Activated B cell treated with CpG ODN at 0.5 μM for 24 hours (primary cell): ENCODE measurements around the gene MECP2. TPM values are rescaled to one million over a fixed set of nuclear protein-coding genes. Genes with fewer than 3 reads are reported as not detected.

Experiments
- ATAC-seq: fragments of 200-7000 bp; cut with Tn5 transposase; one replicate; pipeline ENCODE4 v1.10.0; 2021; ENCODE audit warnings: low read depth, mild to moderate bottlenecking, moderate library complexity
- CTCF ChIA-PET: fragments of 350-600 bp; sonication (Branson Sonifier 250); formaldehyde crosslinking; loops from one replicate; lab custom pipeline; 2021; ENCODE audit warnings: antibody characterized with exemption; lab: Charles Lee
- POLR2A ChIA-PET: fragments of 350-600 bp; sonication (Branson Sonifier 250); formaldehyde crosslinking; loops from one replicate; lab custom pipeline; 2021; ENCODE audit warnings: antibody characterized with exemption; lab: Charles Lee
- DNase-seq: peaks from one replicate; pipeline ENCODE4 v3.0.0; 2022
- H3K27ac Mint-ChIP-seq: one replicate; pipeline ENCODE4 v1.8.0; 2020; ENCODE audit warnings: mixed read lengths
- H3K27me3 Mint-ChIP-seq: one replicate; pipeline ENCODE4 v1.8.0; 2021; ENCODE audit warnings: mixed read lengths
- H3K36me3 Mint-ChIP-seq: one replicate; pipeline ENCODE4 v1.8.0; 2021; ENCODE audit warnings: low read depth, mixed read lengths
- H3K4me1 Mint-ChIP-seq: one replicate; pipeline ENCODE4 v1.8.0; 2021; ENCODE audit warnings: mixed read lengths
- H3K4me3 Mint-ChIP-seq: one replicate; pipeline ENCODE4 v1.8.0; 2020; ENCODE audit warnings: mild to moderate bottlenecking, mixed read lengths
- H3K9me3 Mint-ChIP-seq: one replicate; pipeline ENCODE4 v1.8.0; 2020; ENCODE audit warnings: mixed read lengths
- intact Hi-C: fragments of 100-400 bp; cut with micrococcal nuclease; formaldehyde crosslinking; loops from one replicate; pipeline ENCODE4 v1.15.1; 2024
- total RNA-seq: library from RNA; stranded (reverse); gene quantifications from 2 replicates; pipeline ENCODE4 v1.2.3, GENCODE V29; 2022
- TF ChIP-seq, protein P1 (sequence below): fragments of 200-600 bp; IDR thresholded peaks from one replicate; pipeline ENCODE4 v1.8.0; 2022; ENCODE audit warnings: antibody characterized with exemption, mild to moderate bottlenecking

The MECP2 gene
- total RNA-seq, 1 donor from 2014 or later, result 69.0 TPM

DNA sequence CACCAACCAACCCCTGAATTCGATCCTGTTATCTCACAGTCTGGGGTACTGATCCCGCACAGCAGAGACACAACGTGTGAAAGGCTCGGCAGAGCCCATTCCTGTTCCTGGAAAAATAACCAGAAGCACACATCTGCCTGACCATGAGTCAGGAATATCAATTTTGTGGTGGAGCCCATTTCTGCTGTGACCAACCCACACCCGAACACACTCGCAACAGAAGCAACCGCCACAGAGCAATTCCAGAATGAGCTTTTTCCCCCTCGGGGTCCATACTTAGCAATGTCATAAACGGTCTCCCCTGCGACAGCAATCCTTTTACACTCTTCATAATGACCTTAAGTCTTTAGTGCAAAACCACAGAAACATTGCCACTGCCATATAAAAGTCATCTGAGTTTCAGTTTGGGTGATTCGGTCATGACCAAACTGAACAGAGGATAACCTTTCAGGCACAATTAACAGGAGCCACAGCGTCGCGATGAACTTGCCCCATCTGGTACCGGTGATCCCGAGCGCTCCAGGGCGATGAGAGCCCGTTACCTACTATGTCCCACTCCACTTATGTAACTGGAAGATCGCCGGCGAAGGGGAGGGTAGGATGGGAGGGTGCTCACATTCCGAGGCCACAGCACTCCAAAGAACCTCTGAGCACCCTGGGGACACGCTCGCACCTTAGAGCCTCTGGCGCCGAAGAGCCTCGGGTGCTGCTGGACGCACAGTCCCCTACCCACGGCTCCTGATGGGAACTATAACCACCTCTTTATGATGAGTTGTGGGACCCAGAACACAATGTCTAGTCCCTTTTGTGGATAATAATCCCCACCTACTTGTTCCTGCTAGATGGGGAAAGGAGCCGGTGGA, 1.1 kb downstream of the MECP2 start:
- Mint-ChIP-seq H3K27ac (peak overlapping the region; percentile 85), H3K9me3 (no peaks in the 10 kb centered on the region), H3K4me3 (peak overlapping the region; percentile 90), H3K36me3 (peaks cover 8% of the 10 kb centered on the region), H3K4me1 (peaks cover 52% of the 10 kb centered on the region), H3K27me3 (peaks cover 2% of the 10 kb centered on the region)
- intact Hi-C loops, result loop anchor here (1.0 to 5.0 kb wide), 7 partner anchors 34 to 421 kb away; partner anchors contain the start of genes ABCD1, ARHGAP4, BCAP31 and FAM3A
- CTCF ChIA-PET, result no interaction called here
- POLR2A ChIA-PET, result interaction anchor here (0.7 kb wide), 1 partner anchor 12 kb away, joined by 3 read pairs; no protein-coding TSS in a partner anchor
- no peak for DNase-seq
- TF ChIP-seq, protein P1, sequence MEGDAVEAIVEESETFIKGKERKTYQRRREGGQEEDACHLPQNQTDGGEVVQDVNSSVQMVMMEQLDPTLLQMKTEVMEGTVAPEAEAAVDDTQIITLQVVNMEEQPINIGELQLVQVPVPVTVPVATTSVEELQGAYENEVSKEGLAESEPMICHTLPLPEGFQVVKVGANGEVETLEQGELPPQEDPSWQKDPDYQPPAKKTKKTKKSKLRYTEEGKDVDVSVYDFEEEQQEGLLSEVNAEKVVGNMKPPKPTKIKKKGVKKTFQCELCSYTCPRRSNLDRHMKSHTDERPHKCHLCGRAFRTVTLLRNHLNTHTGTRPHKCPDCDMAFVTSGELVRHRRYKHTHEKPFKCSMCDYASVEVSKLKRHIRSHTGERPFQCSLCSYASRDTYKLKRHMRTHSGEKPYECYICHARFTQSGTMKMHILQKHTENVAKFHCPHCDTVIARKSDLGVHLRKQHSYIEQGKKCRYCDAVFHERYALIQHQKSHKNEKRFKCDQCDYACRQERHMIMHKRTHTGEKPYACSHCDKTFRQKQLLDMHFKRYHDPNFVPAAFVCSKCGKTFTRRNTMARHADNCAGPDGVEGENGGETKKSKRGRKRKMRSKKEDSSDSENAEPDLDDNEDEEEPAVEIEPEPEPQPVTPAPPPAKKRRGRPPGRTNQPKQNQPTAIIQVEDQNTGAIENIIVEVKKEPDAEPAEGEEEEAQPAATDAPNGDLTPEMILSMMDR, result no peak
- ATAC-seq, result no peak

DNA sequence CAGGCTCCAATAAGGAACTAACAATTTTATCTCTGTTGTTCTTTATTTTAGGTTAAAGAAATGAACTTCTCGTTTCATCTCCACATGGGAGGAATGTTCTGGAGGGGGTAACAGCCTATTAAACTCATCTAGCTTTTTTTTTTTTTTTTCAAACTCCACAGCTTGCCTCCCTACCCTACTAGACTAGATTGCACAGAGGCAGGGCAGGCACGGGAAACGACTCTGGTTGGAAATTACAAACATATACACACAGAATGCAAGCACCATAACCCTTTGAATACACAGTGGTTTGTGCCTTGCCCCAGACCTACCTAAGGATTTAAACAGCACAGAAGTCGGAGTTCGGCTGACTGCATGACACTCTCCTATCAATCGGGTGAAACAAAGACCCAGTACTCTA, 2.7 kb downstream of the MECP2 start:
- ATAC-seq, result no peak
- POLR2A ChIA-PET, result no interaction called here
- no peak overlapping the region for H3K27ac Mint-ChIP-seq
- H3K27me3 Mint-ChIP-seq, result no peaks in the 10 kb centered on the region
- peaks cover 60% of the 10 kb centered on the region for H3K4me1 Mint-ChIP-seq
- intact Hi-C loops, result loop anchor here (5.0 kb wide), 3 partner anchors 33 to 422 kb away; partner anchors contain the start of genes FAM3A and FLNA
- TF ChIP-seq, protein P1, result no peak
- CTCF ChIA-PET, result interaction anchor here (1.1 kb wide), 1 partner anchor 42 kb away, joined by 3 read pairs; no protein-coding TSS in a partner anchor
- peaks cover 17% of the 10 kb centered on the region for H3K36me3 Mint-ChIP-seq
- no peak for DNase-seq
- H3K4me3 Mint-ChIP-seq, result peak overlapping the region; percentile 53
- H3K9me3 Mint-ChIP-seq, result no peaks in the 10 kb centered on the region

DNA sequence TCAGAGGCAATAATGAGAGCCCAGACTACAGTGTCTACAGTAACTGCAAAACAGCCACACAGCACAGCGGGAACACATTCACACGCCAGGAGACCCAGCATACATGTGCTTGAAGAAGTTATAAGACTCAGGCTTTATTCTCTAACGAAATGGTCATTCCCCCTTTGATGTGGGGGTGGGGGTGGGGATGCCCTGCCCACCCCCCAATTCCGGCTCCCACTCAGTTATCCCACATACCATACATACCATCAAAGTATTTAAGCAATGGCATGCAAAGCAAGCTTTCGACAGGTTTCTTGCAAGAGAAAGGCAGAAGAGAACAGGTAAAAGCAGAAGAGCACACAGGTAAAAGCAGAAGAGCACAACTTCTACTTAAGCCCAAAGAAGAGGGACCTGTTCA, 3.6 kb downstream of the MECP2 start:
- intact Hi-C loops, result no loop called here

DNA sequence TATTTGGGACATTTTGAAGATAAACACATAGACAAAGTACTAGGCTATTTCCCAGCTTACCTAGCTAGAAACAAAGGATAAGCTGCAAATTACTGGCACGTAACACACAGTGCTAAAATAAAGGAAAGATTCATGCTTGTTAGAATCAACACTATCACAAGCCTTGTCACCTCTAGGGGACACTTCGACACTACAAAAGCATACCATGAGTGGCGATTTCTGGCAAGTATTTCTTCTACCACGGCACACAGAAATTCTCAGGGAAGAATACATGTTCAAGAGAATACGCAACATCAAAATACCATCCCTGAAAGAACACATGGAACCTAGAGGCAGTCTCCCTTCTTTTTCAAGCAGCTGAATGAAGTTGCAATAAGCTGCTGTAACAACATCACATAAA, 5.1 kb downstream of the MECP2 start:
- ATAC-seq, result no peak
- POLR2A ChIA-PET, result no interaction called here
- H3K9me3 Mint-ChIP-seq, result no peaks in the 10 kb centered on the region
- intact Hi-C loops, result no loop called here
- TF ChIP-seq, protein P1, result no peak
- no peaks in the 10 kb centered on the region for H3K27me3 Mint-ChIP-seq
- no peak overlapping the region for H3K4me3 Mint-ChIP-seq
- no peak overlapping the region for H3K27ac Mint-ChIP-seq
- peaks cover 53% of the 10 kb centered on the region for H3K4me1 Mint-ChIP-seq
- H3K36me3 Mint-ChIP-seq, result peaks cover 31% of the 10 kb centered on the region
- CTCF ChIA-PET, result interaction anchor here (0.7 to 0.9 kb wide), 2 partner anchors 72 to 285 kb away, joined by 3 read pairs; no protein-coding TSS in a partner anchor
- no peak for DNase-seq

More for the DNA sequence above, 3.6 kb downstream of the MECP2 start:
- Mint-ChIP-seq H3K4me3 (peak overlapping the region; percentile 25), H3K9me3 (no peaks in the 10 kb centered on the region), H3K27ac (no peak overlapping the region), H3K27me3 (no peaks in the 10 kb centered on the region), H3K36me3 (peaks cover 23% of the 10 kb centered on the region), H3K4me1 (peaks cover 60% of the 10 kb centered on the region)
- DNase-seq, result no peak
- ChIA-PET POLR2A (interaction anchor here (0.7 kb wide), 1 partner anchor 258 kb away, joined by 6 read pairs; no protein-coding TSS in a partner anchor), CTCF (no interaction called here)
- TF ChIP-seq, protein P1, result no peak
- ATAC-seq, result no peak

DNA sequence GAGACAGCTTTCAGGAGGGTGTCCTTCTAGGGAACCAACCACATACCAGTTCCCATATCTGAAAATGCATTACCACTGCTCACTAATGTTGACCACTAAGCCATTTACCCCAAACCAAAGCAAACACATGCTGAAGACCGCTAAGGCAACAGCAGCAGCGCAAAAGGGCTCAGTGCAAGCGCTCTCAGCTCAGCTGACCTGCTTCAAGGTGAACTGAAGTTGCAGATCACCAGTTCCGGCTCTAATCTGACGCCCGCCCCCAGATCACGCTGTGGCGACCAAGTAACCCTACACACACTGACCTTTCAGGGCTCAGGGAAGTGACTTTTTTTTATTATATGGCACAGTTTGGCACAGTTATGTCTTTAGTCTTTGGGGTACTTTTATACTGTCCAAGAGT, 5.8 kb downstream of the MECP2 start:
- POLR2A ChIA-PET, result interaction anchor here (0.7 kb wide), 1 partner anchor 288 kb away, joined by 15 read pairs; the partner anchor contains the start of gene EMD
- CTCF ChIA-PET, result interaction anchor here (0.7 to 0.9 kb wide), 2 partner anchors 71 to 286 kb away, joined by 3 read pairs; no protein-coding TSS in a partner anchor
- DNase-seq (no peak), ATAC-seq (no peak)
- H3K36me3 Mint-ChIP-seq, result peaks cover 31% of the 10 kb centered on the region
- H3K27ac Mint-ChIP-seq, result no peak overlapping the region
- intact Hi-C loops, result no loop called here
- H3K27me3 Mint-ChIP-seq, result no peaks in the 10 kb centered on the region
- no peaks in the 10 kb centered on the region for H3K9me3 Mint-ChIP-seq
- TF ChIP-seq, protein P1, result no peak
- H3K4me1 Mint-ChIP-seq, result peaks cover 53% of the 10 kb centered on the region
- no peak overlapping the region for H3K4me3 Mint-ChIP-seq
